Upper lobe of left lung (tissue), 6 donors: ENCODE data around the gene SERTAD2. TPM values are rescaled to one million over a fixed set of nuclear protein-coding genes. Genes with fewer than 3 reads are reported as not detected.

Experiments
- ATAC-seq, 2 donors: fragments of 200-7000 bp; cut with Tn5 transposase; one replicate each; pipeline ENCODE4 v1.9.1; 2022; ENCODE audit warnings: mild to moderate bottlenecking in 2 of 2, moderate library complexity in 2 of 2; ENCODE audit not compliant: low FRiP score in 2 of 2
- DNase-seq, 2 donors: peaks; one replicate each; pipeline ENCODE4 v3.0.0-alpha.2; 2019 to 2020
- H3K27ac ChIP-seq, 4 donors: fragments of 200-600 bp; sonication (generic); one replicate each; pipeline ENCODE4 v1.5.1; 2016 to 2019
- H3K27me3 ChIP-seq, 4 donors: fragments of 200-600 bp; sonication (generic); one replicate each; pipeline ENCODE4 v1.5.1; 2017 to 2019
- H3K36me3 ChIP-seq, 4 donors: fragments of 200-600 bp; sonication (generic); one replicate each; pipeline ENCODE4 v1.5.1; 2016 to 2019
- H3K4me1 ChIP-seq, 4 donors: fragments of 200-600 bp; sonication (generic); one replicate each; pipeline ENCODE4 v1.5.1; 2018 to 2019
- H3K4me3 ChIP-seq, 4 donors: fragments of 200-600 bp; sonication (generic); one replicate each; pipeline ENCODE4 v1.5.1; 2017 to 2019; ENCODE audit warnings: mild to moderate bottlenecking in 2 of 4, moderate library complexity in 1 of 4
- H3K9me3 ChIP-seq, 4 donors: fragments of 200-600 bp; sonication (generic); one replicate each; pipeline ENCODE4 v1.5.1; 2018 to 2019
- EP300 ChIP-seq, 4 donors: sonication (generic); formaldehyde crosslinking; IDR thresholded peaks; one replicate each; pipeline ENCODE4 v1.5.1; 2017; ENCODE audit warnings: antibody characterized with exemption in 4 of 4, control low read depth in 2 of 4
- POLR2A ChIP-seq, 4 donors: fragments of 450-650 bp; IDR thresholded peaks; one replicate each; pipeline ENCODE4 v1.5.1; 2016 to 2017; ENCODE audit warnings: antibody characterized with exemption in 4 of 4, mild to moderate bottlenecking in 2 of 4
- POLR2AphosphoS5 ChIP-seq, 2 donors: sonication (generic); formaldehyde crosslinking; IDR thresholded peaks; one replicate each; pipeline ENCODE4 v1.5.1; 2017; ENCODE audit warnings: antibody characterized with exemption in 2 of 2
- WGBS, 2 donors: methylation state at CpG; one replicate each; pipeline ENCODE4 v1.1.5; 2017 to 2018; 5-methylcytosine and 5-hydroxymethylcytosine counted together
- total RNA-seq, 6 donors: library from RNA; depleted of rRNA in 4 of 6; stranded (reverse); fragments of >200 nt in 4 of 6; gene quantifications; one replicate each; pipeline versions ENCODE4 v1.1.0 to v1.2.1, GENCODE V29; 2016 to 2021
- TF ChIP-seq, protein P1 (sequence below), 6 experiments: fragments of 450-650 bp in 4 of 6; fragments of 200-600 bp in 2 of 6; sonication (generic) in 2 of 6; IDR thresholded peaks; one replicate each; pipeline ENCODE4 v1.5.1; 2016 to 2019; ENCODE audit warnings: antibody characterized with exemption in 6 of 6
- donor health status: DM: no; HTN: no; CAD: no; lungs with moderate emphysema.
- donor health status: DM: no; HTN: yes; CAD: no; lungs with severe emphysema.

Gene SERTAD2
- total RNA-seq, 6 donors from 2014 or later, result 10.4 to 43.0 (median 20.0) TPM

DNA sequence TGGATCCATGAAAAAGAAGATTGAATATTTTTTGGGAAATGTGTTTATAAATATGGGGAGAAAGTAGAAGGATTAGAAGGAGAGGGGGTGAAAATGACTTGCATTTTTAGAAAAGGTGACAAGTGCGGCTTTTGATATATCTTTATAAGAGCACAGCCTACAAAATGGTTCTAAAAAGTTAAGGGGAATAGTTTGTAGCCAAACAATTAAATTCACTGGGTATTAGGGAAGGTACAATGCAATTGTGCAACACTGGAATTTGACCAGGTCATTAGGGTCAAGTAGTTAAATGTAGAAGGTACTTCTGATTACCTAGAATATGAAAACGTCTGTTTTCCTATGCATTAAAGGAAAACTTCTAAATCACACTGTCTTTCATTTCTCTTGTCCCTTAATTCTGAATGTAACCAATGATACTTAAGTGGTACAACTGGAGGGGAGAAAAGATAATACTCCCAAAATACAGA is 44.5 kb upstream of the SERTAD2 start:
- peaks cover 0 to 11% (median 0%) of the 10 kb centered on the region in 4 donors for H3K4me1 ChIP-seq
- ATAC-seq (no peak), DNase-seq (no peak)
- no peak overlapping the region for H3K27ac ChIP-seq
- 73 to 80% methylated on average over 2 of the region's 2 CpGs for WGBS, 2 donors
- no peaks in the 10 kb centered on the region for H3K27me3 ChIP-seq
- H3K9me3 ChIP-seq, result no peaks in the 10 kb centered on the region
- no peaks in the 10 kb centered on the region for H3K36me3 ChIP-seq
- H3K4me3 ChIP-seq, result no peak overlapping the region
- TF ChIP-seq, protein P1, sequence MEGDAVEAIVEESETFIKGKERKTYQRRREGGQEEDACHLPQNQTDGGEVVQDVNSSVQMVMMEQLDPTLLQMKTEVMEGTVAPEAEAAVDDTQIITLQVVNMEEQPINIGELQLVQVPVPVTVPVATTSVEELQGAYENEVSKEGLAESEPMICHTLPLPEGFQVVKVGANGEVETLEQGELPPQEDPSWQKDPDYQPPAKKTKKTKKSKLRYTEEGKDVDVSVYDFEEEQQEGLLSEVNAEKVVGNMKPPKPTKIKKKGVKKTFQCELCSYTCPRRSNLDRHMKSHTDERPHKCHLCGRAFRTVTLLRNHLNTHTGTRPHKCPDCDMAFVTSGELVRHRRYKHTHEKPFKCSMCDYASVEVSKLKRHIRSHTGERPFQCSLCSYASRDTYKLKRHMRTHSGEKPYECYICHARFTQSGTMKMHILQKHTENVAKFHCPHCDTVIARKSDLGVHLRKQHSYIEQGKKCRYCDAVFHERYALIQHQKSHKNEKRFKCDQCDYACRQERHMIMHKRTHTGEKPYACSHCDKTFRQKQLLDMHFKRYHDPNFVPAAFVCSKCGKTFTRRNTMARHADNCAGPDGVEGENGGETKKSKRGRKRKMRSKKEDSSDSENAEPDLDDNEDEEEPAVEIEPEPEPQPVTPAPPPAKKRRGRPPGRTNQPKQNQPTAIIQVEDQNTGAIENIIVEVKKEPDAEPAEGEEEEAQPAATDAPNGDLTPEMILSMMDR (IDR thresholded peaks at IDR 0.05), result no peak
- no peak for TF ChIP-seq POLR2A (IDR thresholded peaks at IDR 0.05)
- TF ChIP-seq EP300 (IDR thresholded peaks at IDR 0.05), result no peak
- TF ChIP-seq POLR2AphosphoS5 (IDR thresholded peaks at IDR 0.05), result no peak

DNA sequence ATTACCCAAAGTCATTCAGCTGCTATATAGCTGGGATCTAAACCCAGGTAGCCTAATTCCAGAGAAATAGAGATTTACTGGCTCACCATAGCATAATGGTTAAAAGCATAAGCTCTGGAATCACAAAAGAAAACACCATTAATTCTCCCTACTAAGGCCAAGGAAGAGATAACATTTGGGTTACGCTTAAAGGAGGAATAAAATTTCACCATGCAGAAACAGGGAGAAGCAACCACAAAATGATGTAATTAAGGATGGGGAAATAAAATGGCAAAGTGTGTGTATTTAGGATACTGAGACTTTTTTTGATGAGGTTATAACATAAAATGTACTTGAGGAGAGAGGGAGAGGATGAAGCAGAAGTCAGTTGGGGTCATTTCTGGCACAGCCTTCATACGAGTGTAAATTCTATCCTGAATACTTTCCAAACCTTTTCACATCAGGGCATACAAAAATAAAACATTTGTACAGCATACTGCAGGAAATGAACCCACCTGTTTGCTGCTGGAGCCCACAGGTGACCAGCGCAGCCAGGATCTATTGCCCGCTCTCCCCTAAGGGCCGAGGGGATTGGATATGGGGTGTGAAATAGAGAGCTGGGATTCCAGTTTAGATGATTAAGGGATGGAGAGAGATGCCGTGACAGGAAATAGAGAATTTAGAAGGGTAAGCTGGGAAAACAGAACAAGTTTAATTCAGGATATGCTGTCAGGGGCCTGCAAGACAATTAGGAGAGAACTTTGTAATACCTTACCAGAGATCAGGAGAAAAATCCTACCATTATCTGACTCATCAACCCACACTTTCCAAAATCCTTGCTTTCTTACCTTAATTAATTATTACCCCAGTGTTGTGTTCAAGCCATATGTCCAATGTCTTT is 43.8 kb upstream of the SERTAD2 start:
- Histone ChIP-seq H3K27me3 (no peaks in the 10 kb centered on the region), H3K4me1 (peaks cover 0 to 11% (median 0%) of the 10 kb centered on the region in 4 donors), H3K27ac (no peak overlapping the region), H3K4me3 (no peak overlapping the region), H3K9me3 (no peaks in the 10 kb centered on the region), H3K36me3 (no peaks in the 10 kb centered on the region)
- 84 to 90% methylated on average over 6 of the region's 6 CpGs for WGBS, 2 donors
- TF ChIP-seq EP300 (IDR thresholded peaks at IDR 0.05), result no peak
- no peak for TF ChIP-seq POLR2AphosphoS5 (IDR thresholded peaks at IDR 0.05)
- TF ChIP-seq POLR2A (IDR thresholded peaks at IDR 0.05), result no peak
- TF ChIP-seq, protein P1 (IDR thresholded peaks at IDR 0.05), result no peak
- no peak for ATAC-seq
- DNase-seq, result no peak

DNA sequence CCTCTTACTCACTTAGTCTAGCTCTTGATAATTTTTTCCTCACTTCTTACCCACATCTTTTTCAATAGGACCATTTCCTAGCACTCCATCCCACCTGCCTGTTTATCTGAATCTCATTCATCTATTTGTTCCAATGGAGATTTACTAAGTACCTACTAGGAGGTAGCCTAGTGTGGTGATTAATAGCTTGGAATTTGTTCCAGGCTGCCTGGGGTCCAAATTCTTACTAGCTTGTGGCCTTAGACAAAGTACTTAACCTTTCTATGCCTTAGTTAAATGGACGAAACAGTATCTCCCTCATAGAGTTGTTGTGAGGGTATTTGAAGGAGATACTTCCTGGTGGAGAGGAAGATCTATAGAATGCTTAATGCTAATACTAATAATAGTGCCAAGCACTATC is 42.9 kb upstream of the SERTAD2 start:
- 100% methylated on average over 1 of the region's 1 CpG for WGBS, 2 donors
- no peaks in the 10 kb centered on the region for H3K9me3 ChIP-seq
- TF ChIP-seq POLR2A (IDR thresholded peaks at IDR 0.05) (no peak), EP300 (IDR thresholded peaks at IDR 0.05) (no peak), POLR2AphosphoS5 (IDR thresholded peaks at IDR 0.05) (no peak)
- TF ChIP-seq, protein P1 (IDR thresholded peaks at IDR 0.05), result no peak
- DNase-seq (no peak), ATAC-seq (no peak)
- no peak overlapping the region for H3K27ac ChIP-seq
- H3K4me1 ChIP-seq, result peaks cover 0 to 11% (median 0%) of the 10 kb centered on the region in 4 donors
- no peaks in the 10 kb centered on the region for H3K36me3 ChIP-seq
- no peaks in the 10 kb centered on the region for H3K27me3 ChIP-seq
- no peak overlapping the region for H3K4me3 ChIP-seq

DNA sequence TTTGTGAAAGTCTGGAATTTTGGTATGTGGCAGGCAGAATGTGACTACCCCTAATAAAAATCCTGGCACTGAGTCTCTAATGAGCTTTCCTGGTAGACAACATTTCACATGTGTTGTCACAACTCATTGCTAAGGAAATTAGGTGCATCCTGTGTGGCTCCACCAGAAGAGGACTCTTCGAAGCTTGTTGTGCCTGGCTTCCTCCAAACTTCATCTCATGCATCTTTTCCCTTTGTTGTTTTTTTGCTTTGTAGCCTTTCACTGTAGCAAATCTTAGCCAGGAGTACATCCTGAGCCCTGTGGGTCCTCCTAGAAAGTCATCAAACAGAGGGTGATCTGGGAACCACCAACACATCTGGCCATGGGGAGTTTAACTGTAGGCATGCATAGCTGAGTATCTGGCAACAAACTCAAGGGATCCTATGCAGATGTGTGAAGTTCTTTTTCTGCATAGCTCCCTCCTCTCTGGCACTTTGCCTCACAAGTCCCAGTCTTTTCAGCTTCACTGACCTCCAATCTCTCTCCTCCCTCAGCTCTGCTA is 42.1 kb upstream of the SERTAD2 start:
- no peak for ATAC-seq
- TF ChIP-seq EP300 (IDR thresholded peaks at IDR 0.05) (no peak), POLR2A (IDR thresholded peaks at IDR 0.05) (no peak), POLR2AphosphoS5 (IDR thresholded peaks at IDR 0.05) (no peak)
- TF ChIP-seq, protein P1 (IDR thresholded peaks at IDR 0.05), result no peak
- no peaks in the 10 kb centered on the region for H3K9me3 ChIP-seq
- peaks cover 0 to 11% (median 0%) of the 10 kb centered on the region in 4 donors for H3K4me1 ChIP-seq
- DNase-seq, result no peak
- H3K27ac ChIP-seq, result no peak overlapping the region
- H3K4me3 ChIP-seq, result no peak overlapping the region
- 47 to 52% methylated on average over 1 of the region's 1 CpG for WGBS, 2 donors
- H3K36me3 ChIP-seq, result no peaks in the 10 kb centered on the region
- H3K27me3 ChIP-seq, result no peaks in the 10 kb centered on the region
